GM18505 (cell line): Measurements from ENCODE around the gene VMP1.

Experiments
- ATAC-seq: cut with Tn5 transposase; IDR thresholded peaks from one replicate; pipeline ENCODE4 v1.9.1; 2021; ENCODE audit not compliant: unreplicated experiment
- POLR2A ChIP-seq: IDR thresholded peaks from 4 replicates; pipeline ENCODE4 v1.6.1; 2011; ENCODE audit warnings: borderline replicate concordance; ENCODE audit not compliant: insufficient read depth, insufficient read length; ENCODE audit errors: extremely low read depth

Gene VMP1

GRCh38 chr17:59727817-59728533 is 20.5 kb downstream of the VMP1 start:
- no peak for ATAC-seq

GRCh38 chr17:59730268-59730834 is 22.9 kb downstream of the VMP1 start:
- no peak for ATAC-seq
- TF ChIP-seq POLR2A: no peak

More at GRCh38 chr17:59727817-59728533, 20.5 kb downstream of the VMP1 start:
- TF ChIP-seq POLR2A: no peak

GRCh38 chr17:59733697-59734096 is 26.2 kb downstream of the VMP1 start:
- no peak for TF ChIP-seq POLR2A
- ATAC-seq: no peak

GRCh38 chr17:59734226-59734625 is 26.8 kb downstream of the VMP1 start:
- no peak for TF ChIP-seq POLR2A

GRCh38 chr17:59737324-59737723 is 29.9 kb downstream of the VMP1 start:
- TF ChIP-seq POLR2A: no peak
- ATAC-seq: no peak

More at GRCh38 chr17:59734226-59734625, 26.8 kb downstream of the VMP1 start:
- ATAC-seq: no peak

GRCh38 chr17:59743842-59744241 is 36.4 kb downstream of the VMP1 start:
- ATAC-seq: no peak
- no peak for TF ChIP-seq POLR2A

GRCh38 chr17:59745040-59745439 is 37.6 kb downstream of the VMP1 start:
- no peak for TF ChIP-seq POLR2A
- ATAC-seq: no peak

GRCh38 chr17:59746849-59747445 is 39.5 kb downstream of the VMP1 start:
- TF ChIP-seq POLR2A: no peak
- ATAC-seq: no peak

- no peak for ATAC-seq
- no peak for TF ChIP-seq POLR2A
Measured at GRCh38 chr17:59748591-59748990, 41.1 kb downstream of the VMP1 start.

- no peak for TF ChIP-seq POLR2A
- ATAC-seq: no peak
Measured at GRCh38 chr17:59751955-59752413, 44.5 kb downstream of the VMP1 start.

- TF ChIP-seq POLR2A: no peak
- no peak for ATAC-seq
Measured at GRCh38 chr17:59752446-59752845, 45.0 kb downstream of the VMP1 start.

- ATAC-seq: no peak
- no peak for TF ChIP-seq POLR2A
Measured at GRCh38 chr17:59752922-59753321, 45.5 kb downstream of the VMP1 start.

- ATAC-seq: no peak
- TF ChIP-seq POLR2A: no peak
Measured at GRCh38 chr17:59753522-59754467, 46.3 kb downstream of the VMP1 start.
